Body of pancreas (tissue), 4 donors: ENCODE measurements around the gene PROM2. TPM values are rescaled to one million over a fixed set of nuclear protein-coding genes. Genes with fewer than 3 reads are reported as not detected.
A peak's percentile ranks its signal among the peaks of the same experiment; 100 is the strongest.

ENCODE experiments used
- ATAC-seq: fragments of 150-250 bp; one replicate; pipeline ENCODE4 v1.9.1; 2016
- DNase-seq, 4 donors: peaks; one replicate each; pipeline ENCODE4 v3.0.0-alpha.2; 2019
- H3K27ac ChIP-seq, 4 donors: fragments of 200-600 bp; sonication (generic); 1 replicate in 3 of 4; 2 replicates in 1 of 4; pipeline versions ENCODE4 v1.5.1 to v1.6.1; 2016 to 2019; ENCODE audit warnings: mild to moderate bottlenecking in 1 of 4, mixed read lengths in 1 of 4, moderate library complexity in 1 of 4
- H3K27me3 ChIP-seq, 2 donors: fragments of 200-600 bp; sonication (generic); one replicate each; pipeline ENCODE4 v1.6.0; 2016; ENCODE audit warnings: mild to moderate bottlenecking in 1 of 2
- H3K36me3 ChIP-seq, 2 donors: fragments of 200-600 bp; sonication (generic); replicated peaks in 1 of 2; 2 replicates each; pipeline ENCODE4 v1.5.1; 2016; ENCODE audit warnings: low read depth in 2 of 2; ENCODE audit not compliant: insufficient read depth in 1 of 2
- H3K4me1 ChIP-seq: fragments of 200-600 bp; sonication (generic); one replicate; pipeline ENCODE4 v1.6.0; 2016
- H3K4me3 ChIP-seq, 2 donors: fragments of 200-600 bp; sonication (generic); 1 replicate in 1 of 2; 2 replicates in 1 of 2; pipeline ENCODE4 v1.5.1; 2016 to 2019
- H3K9me3 ChIP-seq, 3 donors: fragments of 200-600 bp; sonication (generic); 1 replicate in 2 of 3; 2 replicates in 1 of 3; pipeline ENCODE4 v1.5.1; 2016
- CTCF ChIP-seq, 7 experiments: fragments of 450-650 bp in 4 of 7; fragments of 200-600 bp in 3 of 7; sonication (generic) in 3 of 7; IDR thresholded peaks; one replicate each; pipeline ENCODE4 v1.5.1; 2016 to 2019; ENCODE audit warnings: antibody characterized with exemption in 7 of 7
- POLR2A ChIP-seq, 3 donors: fragments of 450-650 bp; IDR thresholded peaks; one replicate each; pipeline ENCODE4 v1.6.1; 2016; ENCODE audit warnings: antibody characterized with exemption in 3 of 3, mild to moderate bottlenecking in 2 of 3
- WGBS, 2 donors: methylation state at CpG; one replicate each; pipeline ENCODE4 v1.1.5; 2017; 5-methylcytosine and 5-hydroxymethylcytosine counted together
- intact Hi-C: fragments of 100-400 bp; cut with DNase I; formaldehyde crosslinking; loops from one replicate; pipeline ENCODE4 v1.15.1; 2023
- total RNA-seq, 2 donors: library from RNA; depleted of rRNA; stranded (reverse); fragments of >200 nt; gene quantifications; one replicate each; pipeline ENCODE4 v1.1.0, GENCODE V29; 2016

PROM2 gene
- total RNA-seq, 2 donors from 2014 or later = 17.6 to 31.6 TPM

- WGBS, 2 donors = 64 to 88% methylated on average over 4 to 11 of the region's 11 CpGs
- ATAC-seq (no peak), DNase-seq (no peak)
- intact Hi-C loops = loop anchor here (5.0 kb wide), 1 partner anchor 82 kb away; no protein-coding TSS in a partner anchor
- TF ChIP-seq POLR2A (IDR thresholded peaks at IDR 0.05) (no peak), CTCF (IDR thresholded peaks at IDR 0.05) (no peak)
- H3K36me3 ChIP-seq = no peaks in the 10 kb centered on the region
- no peak overlapping the region for H3K4me3 ChIP-seq
- no peaks in the 10 kb centered on the region for H3K9me3 ChIP-seq
- no peak overlapping the region for H3K27ac ChIP-seq
- no peaks in the 10 kb centered on the region for H3K27me3 ChIP-seq
- no peaks in the 10 kb centered on the region for H3K4me1 ChIP-seq
Observed at GRCh38 chr2:95314598-95314963, 40.3 kb downstream of the PROM2 start.

DNA sequence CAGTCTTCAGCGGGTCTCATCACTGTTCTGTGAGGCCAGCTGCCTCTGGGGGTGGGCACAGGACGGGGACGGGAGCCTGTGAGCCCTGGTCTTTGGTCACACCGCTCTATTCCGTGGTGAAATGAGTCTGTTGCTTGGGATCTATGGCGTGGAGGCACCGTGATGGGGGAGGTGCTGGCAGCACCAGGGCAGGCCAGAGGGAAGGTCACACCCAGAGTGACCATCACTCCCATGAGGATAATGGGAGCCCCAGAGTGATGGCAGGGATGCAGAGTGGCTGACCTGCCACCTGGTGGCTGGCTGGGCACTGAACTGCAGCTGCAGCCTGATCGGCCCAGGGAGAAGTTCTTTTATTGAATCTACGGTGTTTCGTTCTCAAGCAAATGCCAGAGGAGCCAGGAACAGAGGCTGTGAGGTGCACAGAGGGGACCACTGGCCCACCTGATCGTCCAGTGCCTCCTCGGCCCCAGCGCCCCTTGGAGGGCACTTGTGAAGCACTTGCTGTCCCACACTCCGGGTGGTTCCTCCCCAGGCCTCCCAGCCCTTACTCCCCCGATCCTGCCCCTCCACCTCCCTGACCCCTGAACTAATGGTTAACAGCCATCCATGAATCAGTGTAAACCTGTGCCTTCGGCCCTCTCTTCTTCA, 40.8 kb downstream of the PROM2 start:
- Histone ChIP-seq H3K4me3 (no peak overlapping the region), H3K27me3 (no peaks in the 10 kb centered on the region), H3K27ac (no peak overlapping the region), H3K36me3 (no peaks in the 10 kb centered on the region), H3K4me1 (no peaks in the 10 kb centered on the region), H3K9me3 (no peaks in the 10 kb centered on the region)
- DNase-seq (peak; percentile 65 to 74 (median 66)), ATAC-seq (peak; percentile 84)
- TF ChIP-seq CTCF (IDR thresholded peaks at IDR 0.05) (peak; percentile 73 to 91 (median 90)), POLR2A (IDR thresholded peaks at IDR 0.05) (no peak)
- intact Hi-C loops = loop anchor here (5.0 kb wide), 1 partner anchor 83 kb away; no protein-coding TSS in a partner anchor
- 42 to 49% methylated on average over 6 to 16 of the region's 16 CpGs for WGBS, 2 donors

GRCh38 chr2:95315801-95316411, 41.7 kb downstream of the PROM2 start:
- WGBS, 2 donors = 74 to 81% methylated on average over 16 to 19 of the region's 19 CpGs
- no peaks in the 10 kb centered on the region for H3K27me3 ChIP-seq
- no peak for TF ChIP-seq CTCF (IDR thresholded peaks at IDR 0.05)
- TF ChIP-seq POLR2A (IDR thresholded peaks at IDR 0.05) = no peak
- no peaks in the 10 kb centered on the region for H3K9me3 ChIP-seq
- intact Hi-C loops = no loop called here
- no peak overlapping the region for H3K27ac ChIP-seq
- no peaks in the 10 kb centered on the region for H3K36me3 ChIP-seq
- no peaks in the 10 kb centered on the region for H3K4me1 ChIP-seq
- DNase-seq = no peak
- ATAC-seq = no peak
- no peak overlapping the region for H3K4me3 ChIP-seq

GRCh38 chr2:95316466-95317122, 42.3 kb downstream of the PROM2 start:
- H3K9me3 ChIP-seq = no peaks in the 10 kb centered on the region
- DNase-seq (no peak), ATAC-seq (no peak)
- intact Hi-C loops = no loop called here
- no peak overlapping the region for H3K27ac ChIP-seq
- H3K4me3 ChIP-seq = no peak overlapping the region
- H3K27me3 ChIP-seq = no peaks in the 10 kb centered on the region
- 77 to 78% methylated on average over 8 of the region's 8 CpGs for WGBS, 2 donors
- TF ChIP-seq POLR2A (IDR thresholded peaks at IDR 0.05) (no peak), CTCF (IDR thresholded peaks at IDR 0.05) (no peak)
- no peaks in the 10 kb centered on the region for H3K4me1 ChIP-seq
- H3K36me3 ChIP-seq = no peaks in the 10 kb centered on the region
